HepG2 (cell line): Measurements from ENCODE around the gene ZNF30. TPM values are rescaled to one million over a fixed set of nuclear protein-coding genes. Genes with fewer than 3 reads are reported as not detected.

Experiments
- ATAC-seq: fragments of 200-7000 bp; cut with Tn5 transposase; 3 replicates; pipeline ENCODE4 v1.9.1; 2020; ENCODE audit warnings: mild to moderate bottlenecking, moderate library complexity
- BruUV-seq: library from RNA; stranded (reverse); fragments of 400-500 nt; replicated peaks from 2 replicates; lab custom pipeline; 2021; lab: Mats Ljungman, UMichigan
- CTCF ChIA-PET: fragments of 300-600 bp; formaldehyde crosslinking; extraction: SDS; loops from one replicate; lab custom pipeline; 2021; ENCODE audit warnings: low total read pairs, inconsistent platforms, low intra/inter-chr PET ratio; lab: Yijun Ruan, JAX
- POLR2A ChIA-PET: fragments of 350-600 bp; sonication (Branson Sonifier 250); formaldehyde crosslinking; loops from one replicate; lab custom pipeline; 2020; ENCODE audit warnings: antibody characterized with exemption, inconsistent platforms; lab: Yijun Ruan, JAX
- DNase-seq: peaks from one replicate; pipeline ENCODE4 v3.0.0-alpha.2; 2015; ENCODE audit warnings: low spot score
- FAIRE-seq: peaks from 3 replicates; lab custom pipeline; 2011; peaks lifted over from hg19 to GRCh38; lab: Jason Lieb, UNC
- H2AFZ ChIP-seq: one replicate; pipeline ENCODE4 v1.6.1; 2011; ENCODE audit warnings: low read length, inconsistent platforms
- H3K27ac ChIP-seq: fragments of 300-600 bp; 3 replicates; pipeline ENCODE4 v1.8.0; 2011; ENCODE audit warnings: mixed run types, mild to moderate bottlenecking, mixed read lengths, low read length, inconsistent platforms; ENCODE audit not compliant: insufficient read depth; ENCODE audit errors: extremely low read length
- H3K27me3 ChIP-seq, 2 experiments: fragments of 200-600 bp in 1 of 2; 2 replicates in 1 of 2; 3 replicates in 1 of 2; pipeline versions ENCODE4 v1.6.0 to v1.8.0; 2011; ENCODE audit warnings: low read length in 2 of 2, mild to moderate bottlenecking in 2 of 2, moderate library complexity in 2 of 2, inconsistent platforms in 1 of 2; ENCODE audit not compliant: insufficient read depth in 2 of 2, control insufficient read depth in 1 of 2
- H3K36me3 ChIP-seq, 2 experiments: fragments of 200-600 bp in 1 of 2; replicated peaks in 1 of 2; 2 replicates in 1 of 2; 3 replicates in 1 of 2; pipeline versions ENCODE4 v1.5.1 to v1.8.0; 2011; ENCODE audit warnings: low read length in 2 of 2, inconsistent platforms in 1 of 2; ENCODE audit not compliant: insufficient read depth in 2 of 2, control insufficient read depth in 1 of 2
- H3K4me1 ChIP-seq: 2 replicates; pipeline ENCODE4 v1.5.1; 2012; ENCODE audit warnings: low read length, inconsistent platforms; ENCODE audit not compliant: insufficient read depth
- H3K4me2 ChIP-seq: 2 replicates; pipeline ENCODE4 v1.6.0; 2011; ENCODE audit warnings: low read depth, low read length, inconsistent platforms
- H3K4me3 ChIP-seq, 3 experiments: fragments of 200-600 bp in 1 of 3; sonication (generic), shearing (Covaris generic) in 1 of 3; replicated peaks in 1 of 3; 2 replicates each; pipeline ENCODE4 v1.5.1; 2011 to 2016; ENCODE audit warnings: low read length in 3 of 3, inconsistent platforms in 2 of 3, low read depth in 2 of 3, mild to moderate bottlenecking in 2 of 3, control low read depth in 1 of 3, mixed read lengths in 1 of 3; ENCODE audit not compliant: insufficient read depth in 1 of 3
- H3K79me2 ChIP-seq: one replicate; pipeline ENCODE4 v1.6.1; 2011; ENCODE audit warnings: low read length, inconsistent platforms; ENCODE audit not compliant: insufficient read depth
- H3K9ac ChIP-seq: 2 replicates; pipeline ENCODE4 v1.6.0; 2011; ENCODE audit warnings: mild to moderate bottlenecking, low read depth, low read length, inconsistent platforms; ENCODE audit not compliant: insufficient read depth
- H3K9me3 ChIP-seq: 2 replicates; pipeline ENCODE4 v1.5.1; 2012; ENCODE audit warnings: mild to moderate bottlenecking, low read length
- H4K20me1 ChIP-seq: 2 replicates; pipeline ENCODE4 v1.6.0; 2011; ENCODE audit warnings: inconsistent platforms, mild to moderate bottlenecking, low read length, moderate library complexity; ENCODE audit not compliant: insufficient read depth
- BATF2 ChIP-seq: sonication (generic); formaldehyde crosslinking; IDR thresholded peaks from 2 replicates; pipeline ENCODE4 v1.8.0; 2022; ENCODE audit warnings: mild to moderate bottlenecking, missing genetic modification reagents, moderate library complexity
- GMEB1 ChIP-seq: sonication (generic); formaldehyde crosslinking; IDR thresholded peaks from 2 replicates; pipeline ENCODE4 v1.5.1; 2020; ENCODE audit warnings: missing genetic modification reagents, mild to moderate bottlenecking, borderline replicate concordance
- HNRNPLL ChIP-seq: fragments of 200-400 bp; formaldehyde crosslinking; IDR thresholded peaks from 2 replicates; pipeline ENCODE4 v1.6.1; 2017; ENCODE audit warnings: mild to moderate bottlenecking, low read depth, low read length; ENCODE audit not compliant: poor library complexity, severe bottlenecking
- ONECUT2 ChIP-seq: sonication (generic); formaldehyde crosslinking; IDR thresholded peaks from 2 replicates; pipeline ENCODE4 v1.4.0; 2020; ENCODE audit warnings: missing genetic modification reagents
- PHF5A ChIP-seq: IDR thresholded peaks from one replicate; pipeline ENCODE4 v1.6.1; 2018; ENCODE audit warnings: low read depth, missing genetic modification reagents; ENCODE audit not compliant: unreplicated experiment
- STAT6 ChIP-seq: sonication (generic); formaldehyde crosslinking; IDR thresholded peaks from 2 replicates; pipeline ENCODE4 v1.4.0; 2020; ENCODE audit warnings: missing genetic modification reagents, mild to moderate bottlenecking, borderline replicate concordance
- XRCC5 ChIP-seq: fragments of 200-400 bp; formaldehyde crosslinking; optimal IDR thresholded peaks from 2 replicates; pipeline ENCODE3; 2017; ENCODE audit warnings: mild to moderate bottlenecking, low read length
- WGBS: methylation state at CpG from one replicate; pipeline ENCODE4 v1.1.6; 2017; ENCODE audit warnings: low lambda C conversion rate; 5-methylcytosine and 5-hydroxymethylcytosine counted together
- in situ Hi-C: cut with HindIII; loops from 2 replicates; pipeline ENCODE4 v1.10.0; 2017; ENCODE audit warnings: low pct_unique_long_range_greater_than_20kb; ENCODE audit not compliant: extremely low pct_ligation_motif_present
- intact Hi-C: fragments of 100-400 bp; cut with micrococcal nuclease; formaldehyde crosslinking; loops from one replicate; pipeline ENCODE4 v1.10.0; 2022; ENCODE audit not compliant: unreplicated experiment
- polyA plus RNA-seq, 8 experiments: library from polyadenylated mRNA; depleted of rRNA in 3 of 8; stranded (reverse) in 7 of 8; unstranded in 1 of 8; fragments of >200 nt; fragmentation: Illumina TruSeq in 4 of 8; extraction: Trizol in 4 of 8; gene quantifications; 2 replicates each; pipeline versions ENCODE4 v1.2.1 to v1.2.3, GENCODE V29; 2011 to 2016; ENCODE audit warnings: low read depth in 4 of 8, missing spikeins in 1 of 8, mixed read lengths in 1 of 8; ENCODE audit not compliant: insufficient read depth in 1 of 8
- total RNA-seq, 5 experiments: library from RNA; depleted of rRNA; stranded (reverse); fragments of >200 nt; fragmentation: Illumina TruSeq; extraction: Trizol; gene quantifications; 2 replicates each; pipeline ENCODE4 v1.2.3, GENCODE V29; 2016; ENCODE audit warnings: low read depth in 1 of 5

Gene ZNF30
- total and polyA plus RNA-seq, 2 of the 13 experiments (the other 11 are each of a cell fraction or from before 2014, with no cell fraction given) = 2.3 to 4.4 TPM

GRCh38 chr19:34900245-34900644 is 26.5 kb upstream of the ZNF30 start (continued):
- TF ChIP-seq STAT6 (CRISPR knock-in tag) (no peak), BATF2 (CRISPR knock-in tag) (no peak)

- ATAC-seq (no peak), FAIRE-seq (no peak), DNase-seq (no peak)
- no peak overlapping the region for H3K4me3 ChIP-seq
- ChIA-PET CTCF (no interaction called here), POLR2A (no interaction called here)
- 45% methylated on average over 42 of the region's 59 CpGs for WGBS
- H3K9me3 ChIP-seq = no peaks in the 10 kb centered on the region
- in situ Hi-C loops (no loop called here), intact Hi-C loops (no loop called here)
- no peaks in the 10 kb centered on the region for H3K36me3 ChIP-seq
- H3K4me2 ChIP-seq = no peak overlapping the region
- H4K20me1 ChIP-seq = no peaks in the 10 kb centered on the region
- H3K79me2 ChIP-seq = no peaks in the 10 kb centered on the region
- no peaks in the 10 kb centered on the region for H3K4me1 ChIP-seq
- peak; percentile 17 for TF ChIP-seq HNRNPLL
- no peak for TF ChIP-seq GMEB1 (CRISPR knock-in tag)
- TF ChIP-seq XRCC5 = no peak
- no peak for TF ChIP-seq ONECUT2
- TF ChIP-seq PHF5A (CRISPR knock-in tag) = no peak
- no TSS peak for BruUV-seq
- peaks cover 6 to 20% of the 10 kb centered on the region in 2 experiments; a peak in 3 of 5 replicates for H3K27me3 ChIP-seq
- no peak overlapping the region for H3K27ac ChIP-seq
- H2AFZ ChIP-seq = no peak overlapping the region
- H3K9ac ChIP-seq = no peak overlapping the region
These were observed 21.8 kb upstream of the ZNF30 start for GRCh38 chr19:34904664-34905527.
